Loucy (cell line): Measurements from ENCODE around the gene NAT10.

Experiments used
- H2AFZ ChIP-seq: fragments of 200-600 bp; sonication (generic); 2 replicates; pipeline ENCODE4 v1.6.0; 2016; ENCODE audit warnings: antibody characterized with exemption, mild to moderate bottlenecking, low read length, moderate library complexity
- H3F3A ChIP-seq: fragments of 200-600 bp; 2 replicates; pipeline ENCODE4 v1.6.0; 2016; ENCODE audit warnings: antibody characterized with exemption, low read depth, mild to moderate bottlenecking
- H3K27me3 ChIP-seq: fragments of 200-600 bp; sonication (generic); 2 replicates; pipeline ENCODE4 v1.6.1; 2014; ENCODE audit warnings: low read length, mild to moderate bottlenecking; ENCODE audit not compliant: insufficient read depth, poor library complexity, severe bottlenecking
- H3K36me3 ChIP-seq: fragments of 200-600 bp; sonication (generic); 2 replicates; pipeline ENCODE4 v1.6.1; 2016; ENCODE audit warnings: low read length; ENCODE audit not compliant: insufficient read depth
- H3K4me1 ChIP-seq: fragments of 200-600 bp; sonication (generic); 2 replicates; pipeline ENCODE4 v1.5.1; 2014; ENCODE audit warnings: low read length, mild to moderate bottlenecking; ENCODE audit not compliant: insufficient read depth, poor library complexity, severe bottlenecking
- H3K4me2 ChIP-seq: fragments of 200-600 bp; sonication (generic); 2 replicates; pipeline ENCODE4 v1.6.0; 2014; ENCODE audit warnings: antibody characterized with exemption, low read length, low read depth, mild to moderate bottlenecking; ENCODE audit not compliant: poor library complexity, severe bottlenecking
- H3K4me3 ChIP-seq: fragments of 200-600 bp; sonication (generic); 2 replicates; pipeline ENCODE4 v1.5.1; 2014; ENCODE audit warnings: low read length, mild to moderate bottlenecking, mixed read lengths; ENCODE audit not compliant: poor library complexity, severe bottlenecking
- H3K79me2 ChIP-seq: fragments of 200-600 bp; sonication (generic); 2 replicates; pipeline ENCODE4 v1.6.1; 2014; ENCODE audit warnings: low read length; ENCODE audit not compliant: insufficient read depth
- H3K9ac ChIP-seq: fragments of 200-600 bp; sonication (generic); 2 replicates; pipeline ENCODE4 v1.6.0; 2014; ENCODE audit warnings: mild to moderate bottlenecking, low read depth, low read length, moderate library complexity; ENCODE audit not compliant: poor library complexity, severe bottlenecking
- H3K9me2 ChIP-seq: fragments of 200-600 bp; sonication (generic); replicated peaks from 2 replicates; pipeline ENCODE4 v1.6.1; 2016; ENCODE audit warnings: low read depth, low read length, mixed read lengths
- H3K9me3 ChIP-seq: fragments of 200-600 bp; sonication (generic); 2 replicates; pipeline ENCODE4 v1.6.1; 2014; ENCODE audit warnings: mild to moderate bottlenecking, antibody characterized with exemption, low read length, low read depth; ENCODE audit not compliant: insufficient read depth
- H4K20me1 ChIP-seq: fragments of 200-600 bp; sonication (generic); 2 replicates; pipeline ENCODE4 v1.6.0; 2014; ENCODE audit warnings: antibody characterized with exemption, low read length, mild to moderate bottlenecking; ENCODE audit not compliant: insufficient read depth, poor library complexity, severe bottlenecking
- CTCF ChIP-seq: fragments of 200-600 bp; sonication (generic); conservative IDR thresholded peaks from 2 replicates; pipeline ENCODE4 v1.5.1; 2014; ENCODE audit warnings: mild to moderate bottlenecking, antibody characterized with exemption, low read length
- EZH2phosphoT487 ChIP-seq: fragments of 200-600 bp; IDR thresholded peaks from 2 replicates; pipeline ENCODE4 v1.6.1; 2018; ENCODE audit warnings: antibody characterized with exemption, mild to moderate bottlenecking, moderate library complexity, borderline replicate concordance

NAT10 gene

GRCh38 chr11:34134765-34135164, 29.3 kb downstream of the NAT10 start:
- H3F3A ChIP-seq: no peaks in the 10 kb centered on the region
- TF ChIP-seq CTCF (no peak), EZH2phosphoT487 (no peak)
- no peak overlapping the region for H2AFZ ChIP-seq
- no peaks in the 10 kb centered on the region for H3K4me1 ChIP-seq
- peaks cover 87% of the 10 kb centered on the region; the same call in 1 of the 2 replicates for H3K36me3 ChIP-seq
- H3K9me3 ChIP-seq: no peaks in the 10 kb centered on the region
- H3K9ac ChIP-seq: no peak overlapping the region
- H3K27me3 ChIP-seq: no peaks in the 10 kb centered on the region
- H3K9me2 ChIP-seq: no peaks in the 10 kb centered on the region
- no peaks in the 10 kb centered on the region for H4K20me1 ChIP-seq
- no peaks in the 10 kb centered on the region for H3K79me2 ChIP-seq
- H3K4me3 ChIP-seq: no peak overlapping the region
- H3K4me2 ChIP-seq: no peak overlapping the region

- Histone ChIP-seq H3K4me1 (no peaks in the 10 kb centered on the region), H3K4me2 (no peak overlapping the region), H3K36me3 (peaks cover 85% of the 10 kb centered on the region; the same call in 1 of the 2 replicates), H3F3A (no peaks in the 10 kb centered on the region), H3K4me3 (no peak overlapping the region), H3K27me3 (no peaks in the 10 kb centered on the region), H4K20me1 (no peaks in the 10 kb centered on the region), H3K9me2 (no peaks in the 10 kb centered on the region), H3K9me3 (no peaks in the 10 kb centered on the region), H3K9ac (no peak overlapping the region), H3K79me2 (no peaks in the 10 kb centered on the region), H2AFZ (no peak overlapping the region)
- TF ChIP-seq EZH2phosphoT487 (no peak), CTCF (no peak)
Observed at GRCh38 chr11:34135439-34135838, 30.0 kb downstream of the NAT10 start.

GRCh38 chr11:34136420-34136819, 31.0 kb downstream of the NAT10 start:
- Histone ChIP-seq H3K27me3 (no peaks in the 10 kb centered on the region), H3K4me1 (no peaks in the 10 kb centered on the region), H4K20me1 (no peaks in the 10 kb centered on the region), H3K79me2 (no peaks in the 10 kb centered on the region), H3K9me3 (no peaks in the 10 kb centered on the region), H3K9me2 (no peaks in the 10 kb centered on the region), H2AFZ (no peak overlapping the region), H3K4me3 (no peak overlapping the region), H3F3A (no peaks in the 10 kb centered on the region), H3K9ac (no peak overlapping the region), H3K36me3 (peaks cover 85% of the 10 kb centered on the region; the same call in 1 of the 2 replicates), H3K4me2 (no peak overlapping the region)
- TF ChIP-seq CTCF (no peak), EZH2phosphoT487 (no peak)
